Esophagus muscularis mucosa (tissue), 4 donors: ENCODE data around the gene HDC. TPM values are rescaled to one million over a fixed set of nuclear protein-coding genes. Genes with fewer than 3 reads are reported as not detected.

ENCODE experiments used
- DNase-seq: peaks from one replicate; pipeline ENCODE4 v3.0.0-alpha.2; 2017; ENCODE audit errors: extremely low spot score
- H3K27ac ChIP-seq, 4 donors: fragments of 200-600 bp; sonication (generic); replicated peaks in 1 of 4; 1 replicate in 3 of 4; 2 replicates in 1 of 4; pipeline ENCODE4 v1.5.1; 2016 to 2019; ENCODE audit warnings: mild to moderate bottlenecking in 1 of 4
- H3K27me3 ChIP-seq, 4 donors: fragments of 200-600 bp; sonication (generic); one replicate each; pipeline versions ENCODE4 v1.5.1 to v1.6.0; 2016 to 2019
- H3K36me3 ChIP-seq, 4 donors: fragments of 200-600 bp; sonication (generic); one replicate each; pipeline ENCODE4 v1.5.1; 2016 to 2019
- H3K4me1 ChIP-seq, 4 donors: fragments of 200-600 bp; sonication (generic); one replicate each; pipeline ENCODE4 v1.5.1; 2016 to 2019
- H3K4me3 ChIP-seq, 4 donors: fragments of 200-600 bp; sonication (generic); 1 replicate in 2 of 4; 2 replicates in 2 of 4; pipeline ENCODE4 v1.5.1; 2016 to 2019; ENCODE audit warnings: mild to moderate bottlenecking in 4 of 4, moderate library complexity in 1 of 4
- H3K9me3 ChIP-seq, 4 donors: fragments of 200-600 bp; sonication (generic); 1 replicate in 3 of 4; 2 replicates in 1 of 4; pipeline ENCODE4 v1.5.1; 2016 to 2019
- CTCF ChIP-seq, 3 experiments: fragments of 200-600 bp in 2 of 3; fragments of 450-650 bp in 1 of 3; sonication (generic) in 2 of 3; IDR thresholded peaks; one replicate each; pipeline ENCODE4 v1.5.1; 2017 to 2019; ENCODE audit warnings: antibody characterized with exemption in 3 of 3, mild to moderate bottlenecking in 2 of 3, moderate library complexity in 1 of 3
- EP300 ChIP-seq: sonication (generic); formaldehyde crosslinking; IDR thresholded peaks from one replicate; pipeline ENCODE4 v1.6.1; 2017; ENCODE audit warnings: antibody characterized with exemption
- POLR2A ChIP-seq: fragments of 450-650 bp; IDR thresholded peaks from one replicate; pipeline ENCODE4 v1.6.1; 2017; ENCODE audit warnings: antibody characterized with exemption, moderate library complexity, mild to moderate bottlenecking, low read depth
- POLR2AphosphoS5 ChIP-seq, 2 donors: sonication (generic); formaldehyde crosslinking; IDR thresholded peaks; one replicate each; pipeline ENCODE4 v1.6.1; 2017; ENCODE audit warnings: antibody characterized with exemption in 2 of 2
- WGBS: methylation state at CpG from one replicate; pipeline ENCODE4 v1.1.5; 2018; 5-methylcytosine and 5-hydroxymethylcytosine counted together
- intact Hi-C: fragments of 100-400 bp; cut with DNase I; formaldehyde crosslinking; loops from one replicate; pipeline ENCODE4 v1.15.1; 2023
- total RNA-seq, 4 donors: library from RNA; depleted of rRNA; stranded (reverse); fragments of >200 nt; gene quantifications; one replicate each; pipeline versions ENCODE4 v1.1.0 to v1.2.1, GENCODE V29; 2016

HDC gene
- total RNA-seq, 4 donors from 2014 or later, result 0.39 to 7.0 (median 3.5) TPM

- TF ChIP-seq EP300, result no peak
- Histone ChIP-seq H3K9me3 (no peaks in the 10 kb centered on the region), H3K4me1 (no peaks in the 10 kb centered on the region), H3K36me3 (no peaks in the 10 kb centered on the region), H3K27me3 (peaks cover 0 to 16% (median 0%) of the 10 kb centered on the region in 4 donors), H3K27ac (no peak overlapping the region), H3K4me3 (no peak overlapping the region)
- peak; percentile 47 for DNase-seq
- intact Hi-C loops, result no loop called here
- 100% methylated on average over 3 of the region's 3 CpGs for WGBS
These were observed 3.5 kb downstream of the HDC start for GRCh38 chr15:50261981-50262380.

- H3K9me3 ChIP-seq, result no peaks in the 10 kb centered on the region
- TF ChIP-seq POLR2AphosphoS5 (IDR thresholded peaks at IDR 0.05), result no peak
- TF ChIP-seq EP300, result no peak
- no peak for TF ChIP-seq POLR2A
- TF ChIP-seq CTCF (IDR thresholded peaks at IDR 0.05), result no peak
- intact Hi-C loops, result no loop called here
- peaks cover 0 to 9% (median 0%) of the 10 kb centered on the region in 4 donors for H3K27me3 ChIP-seq
- H3K4me1 ChIP-seq, result no peaks in the 10 kb centered on the region
- DNase-seq, result peak; percentile 39
- WGBS, result 71% methylated on average over 2 of the region's 2 CpGs
- H3K36me3 ChIP-seq, result no peaks in the 10 kb centered on the region
- H3K27ac ChIP-seq, result no peak overlapping the region
- H3K4me3 ChIP-seq, result no peak overlapping the region
These were observed 4.5 kb downstream of the HDC start for GRCh38 chr15:50260969-50261496.

- no peaks in the 10 kb centered on the region for H3K4me1 ChIP-seq
- peak; percentile 55 for DNase-seq
- H3K27ac ChIP-seq, result no peak overlapping the region
- H3K27me3 ChIP-seq, result no peaks in the 10 kb centered on the region
- H3K9me3 ChIP-seq, result no peaks in the 10 kb centered on the region
- H3K4me3 ChIP-seq, result no peak overlapping the region
- no peaks in the 10 kb centered on the region for H3K36me3 ChIP-seq
- intact Hi-C loops, result no loop called here
- 56% methylated on average over 5 of the region's 5 CpGs for WGBS
- TF ChIP-seq POLR2AphosphoS5 (IDR thresholded peaks at IDR 0.05) (no peak), POLR2A (no peak), CTCF (IDR thresholded peaks at IDR 0.05) (no peak), EP300 (no peak)
These were observed 6.2 kb downstream of the HDC start for GRCh38 chr15:50259276-50259675.

- H3K36me3 ChIP-seq, result no peaks in the 10 kb centered on the region
- intact Hi-C loops, result no loop called here
- no peaks in the 10 kb centered on the region for H3K9me3 ChIP-seq
- no peak for DNase-seq
- 91% methylated on average over 3 of the region's 3 CpGs for whole genome bisulfite sequencing
- no peaks in the 10 kb centered on the region for H3K4me1 ChIP-seq
- H3K27me3 ChIP-seq, result no peaks in the 10 kb centered on the region
- TF ChIP-seq EP300, result no peak
- no peak for TF ChIP-seq POLR2AphosphoS5 (IDR thresholded peaks at IDR 0.05)
- no peak for TF ChIP-seq POLR2A
- TF ChIP-seq CTCF (IDR thresholded peaks at IDR 0.05), result no peak
- H3K27ac ChIP-seq, result no peak overlapping the region
- no peak overlapping the region for H3K4me3 ChIP-seq
These were observed 7.6 kb downstream of the HDC start for GRCh38 chr15:50257924-50258323.

DNA sequence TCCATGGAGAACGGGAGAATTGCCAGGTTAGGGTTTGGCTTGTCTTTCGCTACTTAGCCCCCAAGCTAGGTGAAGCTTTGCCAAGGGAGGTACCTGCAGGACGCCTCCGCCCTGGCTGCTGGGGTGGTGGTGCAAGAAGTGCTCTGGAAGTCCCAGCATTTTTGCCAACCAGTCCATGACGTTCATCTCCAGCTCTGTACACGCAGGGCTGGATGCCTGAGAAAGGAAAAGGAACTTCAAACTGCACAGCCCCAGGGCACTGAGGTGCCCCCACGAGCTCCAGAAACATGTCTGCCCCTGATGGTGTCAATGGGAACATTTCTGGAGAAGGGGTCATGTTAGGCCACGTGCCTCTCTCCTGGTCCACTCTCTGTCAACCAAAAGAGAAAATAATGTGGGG lies 8.2 kb downstream of the HDC start:
- Histone ChIP-seq H3K27ac (no peak overlapping the region), H3K4me3 (no peak overlapping the region), H3K27me3 (no peaks in the 10 kb centered on the region), H3K4me1 (no peaks in the 10 kb centered on the region), H3K36me3 (no peaks in the 10 kb centered on the region), H3K9me3 (no peaks in the 10 kb centered on the region)
- WGBS, result 84% methylated on average over 8 of the region's 8 CpGs
- intact Hi-C loops, result no loop called here
- DNase-seq, result peak; percentile 45
- TF ChIP-seq EP300, result no peak
- no peak for TF ChIP-seq CTCF (IDR thresholded peaks at IDR 0.05)
